ENCODE measurements around the gene FGF12.

GRCh38 chr3:192417559-192418055, 309.7 kb downstream of the FGF12 start:
- TF ChIP-seq, protein P1, sequence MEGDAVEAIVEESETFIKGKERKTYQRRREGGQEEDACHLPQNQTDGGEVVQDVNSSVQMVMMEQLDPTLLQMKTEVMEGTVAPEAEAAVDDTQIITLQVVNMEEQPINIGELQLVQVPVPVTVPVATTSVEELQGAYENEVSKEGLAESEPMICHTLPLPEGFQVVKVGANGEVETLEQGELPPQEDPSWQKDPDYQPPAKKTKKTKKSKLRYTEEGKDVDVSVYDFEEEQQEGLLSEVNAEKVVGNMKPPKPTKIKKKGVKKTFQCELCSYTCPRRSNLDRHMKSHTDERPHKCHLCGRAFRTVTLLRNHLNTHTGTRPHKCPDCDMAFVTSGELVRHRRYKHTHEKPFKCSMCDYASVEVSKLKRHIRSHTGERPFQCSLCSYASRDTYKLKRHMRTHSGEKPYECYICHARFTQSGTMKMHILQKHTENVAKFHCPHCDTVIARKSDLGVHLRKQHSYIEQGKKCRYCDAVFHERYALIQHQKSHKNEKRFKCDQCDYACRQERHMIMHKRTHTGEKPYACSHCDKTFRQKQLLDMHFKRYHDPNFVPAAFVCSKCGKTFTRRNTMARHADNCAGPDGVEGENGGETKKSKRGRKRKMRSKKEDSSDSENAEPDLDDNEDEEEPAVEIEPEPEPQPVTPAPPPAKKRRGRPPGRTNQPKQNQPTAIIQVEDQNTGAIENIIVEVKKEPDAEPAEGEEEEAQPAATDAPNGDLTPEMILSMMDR (IDR thresholded peaks at IDR 0.05; ENCODE audit: insufficient read depth, low read length, poor library complexity, severe bottlenecking) = no peak
- TF ChIP-seq EZH2phosphoT487 (conservative IDR thresholded peaks at IDR 0.05; ENCODE audit: low read length) = no peak

All from SU-DHL-6 (cell line).